Measurements from ENCODE around the gene RPA1. TPM values are rescaled to one million over a fixed set of nuclear protein-coding genes. Genes with fewer than 3 reads are reported as not detected.
A peak's percentile ranks its signal among the peaks of the same experiment; 100 is the strongest.

RPA1 gene
- total RNA-seq, 3 donors from 2014 or later: 52.3 to 77.4 (median 75.5) TPM

DNA sequence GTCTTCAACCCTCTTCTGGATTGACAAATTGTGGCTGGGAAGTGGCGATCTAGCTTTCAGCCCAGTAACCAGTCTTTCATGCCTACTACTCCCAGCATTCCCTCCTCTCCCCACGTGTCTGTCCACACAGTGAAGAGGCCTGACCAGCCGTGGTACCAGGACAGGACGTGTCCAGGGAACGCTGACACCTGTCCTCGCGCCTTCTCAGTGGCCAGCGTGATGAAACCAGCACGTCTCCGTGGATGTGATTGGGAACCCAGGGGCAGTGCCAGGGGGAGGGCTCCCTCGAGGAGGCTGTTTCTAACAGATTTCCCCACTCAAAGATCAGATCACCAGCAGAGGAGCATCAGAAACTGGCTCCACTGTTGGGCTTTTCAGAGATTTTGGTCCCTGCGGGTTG lies 69.1 kb downstream of the RPA1 start:
- TF ChIP-seq CTCF (IDR thresholded peaks at IDR 0.05): no peak
- Histone ChIP-seq H3K4me3 (no peak overlapping the region), H3K9me3 (no peaks in the 10 kb centered on the region), H3K4me1 (ENCODE audit: low read depth) (no peaks in the 10 kb centered on the region), H3K36me3 (ENCODE audit: low read depth) (no peaks in the 10 kb centered on the region)
- no peak for ATAC-seq
- DNase-seq: peak in 1 of 3 donors; percentile 20
- intact Hi-C loops (cut with DNase I, micrococcal nuclease): no loop called here

DNA sequence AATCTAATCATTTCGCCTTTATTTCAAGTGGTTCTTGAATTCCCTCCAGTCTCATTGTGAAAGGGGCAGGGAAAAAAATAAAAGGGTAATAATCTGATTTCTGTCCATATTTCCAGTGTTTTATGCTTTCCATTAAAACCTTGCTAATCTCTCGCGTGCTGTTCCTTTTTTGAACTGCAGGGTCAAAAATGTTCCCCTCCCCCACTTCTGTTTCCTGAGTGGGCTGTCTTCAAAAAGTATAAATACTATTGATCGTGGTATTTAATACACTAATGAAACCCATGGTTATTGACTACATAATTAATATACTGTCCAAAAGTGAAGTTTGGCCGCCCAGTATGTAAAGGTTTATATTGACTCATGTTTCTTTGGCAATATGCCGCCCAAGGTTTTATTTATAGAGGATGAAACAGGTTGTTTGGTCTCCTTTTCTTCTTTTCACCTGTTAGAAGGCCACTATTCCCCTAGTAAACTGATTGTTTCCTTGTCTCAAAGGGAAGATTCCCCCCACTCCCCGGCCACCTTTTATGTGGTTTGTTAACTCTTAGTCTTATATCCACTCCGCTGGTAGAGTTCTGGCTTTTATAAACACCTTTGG lies 69.7 kb downstream of the RPA1 start:
- intact Hi-C loops (cut with DNase I, micrococcal nuclease): no loop called here

DNA sequence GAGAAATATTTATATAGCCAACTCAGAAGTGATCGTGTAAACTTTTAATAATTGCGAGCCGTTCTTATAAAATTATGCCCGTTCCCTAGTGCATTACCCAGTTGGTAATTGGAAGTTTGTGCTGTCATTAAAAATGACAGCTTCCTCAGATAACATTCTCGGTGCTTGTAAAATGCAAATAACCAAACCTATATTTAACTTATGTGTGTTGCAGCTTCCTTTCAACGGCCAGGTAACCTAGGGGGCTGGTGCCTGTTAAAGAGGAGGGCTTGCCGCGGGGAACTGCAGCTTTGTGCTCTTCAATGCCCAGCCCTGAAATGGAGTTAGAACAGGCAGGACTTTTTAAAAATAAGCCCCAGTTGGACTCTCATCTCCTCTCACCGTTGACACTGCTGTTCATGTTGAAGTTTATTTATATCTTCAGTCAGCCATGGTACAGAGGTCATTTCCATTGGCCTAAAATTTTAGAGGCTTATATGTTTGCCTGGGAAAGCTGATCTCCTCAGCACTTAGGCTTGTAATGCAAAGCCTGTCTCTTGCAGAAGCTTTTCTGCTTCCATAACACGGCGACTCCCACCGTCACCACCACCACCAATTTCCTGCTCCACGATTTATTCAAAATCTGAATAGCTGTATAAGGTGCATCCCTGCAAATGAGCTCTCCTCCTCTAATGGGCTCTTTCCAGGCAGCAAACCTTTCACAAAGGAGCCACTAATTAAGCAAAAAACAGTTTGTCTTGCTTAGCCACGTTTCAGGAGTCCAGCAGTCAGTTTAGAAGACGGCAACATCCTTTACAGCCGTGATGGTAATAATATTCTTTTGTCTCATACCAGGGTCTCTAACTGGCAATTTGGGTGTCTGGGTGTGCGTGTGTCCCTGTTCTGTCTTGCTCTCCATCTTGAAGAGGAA lies 74.7 kb downstream of the RPA1 start:
- TF ChIP-seq CTCF (IDR thresholded peaks at IDR 0.05): no peak
- H3K4me3 ChIP-seq: no peak overlapping the region
- no peaks in the 10 kb centered on the region for H3K36me3 ChIP-seq (ENCODE audit: low read depth)
- H3K4me1 ChIP-seq (ENCODE audit: low read depth): peaks cover 12% of the 10 kb centered on the region
- DNase-seq: peak in 1 of 3 donors; percentile 5
- ATAC-seq: no peak
- intact Hi-C loops (cut with DNase I, micrococcal nuclease): loop anchor here (5.0 kb wide), 1 partner anchor 123 kb away; the partner anchor contains the start of gene RTN4RL1 (in 2 of the 2)
- H3K9me3 ChIP-seq: no peaks in the 10 kb centered on the region

More for the DNA sequence above, 69.7 kb downstream of the RPA1 start:
- Histone ChIP-seq H3K36me3 (ENCODE audit: low read depth) (no peaks in the 10 kb centered on the region), H3K4me1 (ENCODE audit: low read depth) (no peaks in the 10 kb centered on the region), H3K4me3 (no peak overlapping the region), H3K9me3 (no peaks in the 10 kb centered on the region)
- DNase-seq: no peak
- ATAC-seq: no peak
- no peak for TF ChIP-seq CTCF (IDR thresholded peaks at IDR 0.05)

GRCh38 chr17:1905190-1905913 lies 75.5 kb downstream of the RPA1 start:
- no peak for TF ChIP-seq CTCF (IDR thresholded peaks at IDR 0.05)
- Histone ChIP-seq H3K4me1 (ENCODE audit: low read depth) (peaks cover 12% of the 10 kb centered on the region), H3K4me3 (no peak overlapping the region), H3K9me3 (no peaks in the 10 kb centered on the region), H3K36me3 (ENCODE audit: low read depth) (no peaks in the 10 kb centered on the region)
- ATAC-seq: peak; percentile 35
- peak in 2 of 3 donors; percentile 11 to 18 for DNase-seq
- intact Hi-C loops (cut with DNase I, micrococcal nuclease): loop anchor here (5.0 kb wide), 1 partner anchor 122 kb away; the partner anchor contains the start of gene RTN4RL1 (in 2 of the 2)

GRCh38 chr17:1906662-1907101 lies 76.9 kb downstream of the RPA1 start:
- intact Hi-C loops (cut with DNase I, micrococcal nuclease): loop anchor here (5.0 kb wide), 1 partner anchor 121 kb away; the partner anchor contains the start of gene RTN4RL1 (in 2 of the 2)
- Histone ChIP-seq H3K36me3 (ENCODE audit: low read depth) (no peaks in the 10 kb centered on the region), H3K4me3 (no peak overlapping the region), H3K4me1 (ENCODE audit: low read depth) (peaks cover 12% of the 10 kb centered on the region), H3K9me3 (no peaks in the 10 kb centered on the region)
- TF ChIP-seq CTCF (IDR thresholded peaks at IDR 0.05): no peak
- ATAC-seq: no peak
- peak in 1 of 3 donors; percentile 2 for DNase-seq
